NCI-H446 (cell line): Measurements from ENCODE around the gene WEE1.

Source experiments
- DNase-seq, 2 experiments: peaks; one replicate each; lab custom pipeline; 2025; lab: John Stamatoyannopoulos, UW

WEE1 gene

DNA sequence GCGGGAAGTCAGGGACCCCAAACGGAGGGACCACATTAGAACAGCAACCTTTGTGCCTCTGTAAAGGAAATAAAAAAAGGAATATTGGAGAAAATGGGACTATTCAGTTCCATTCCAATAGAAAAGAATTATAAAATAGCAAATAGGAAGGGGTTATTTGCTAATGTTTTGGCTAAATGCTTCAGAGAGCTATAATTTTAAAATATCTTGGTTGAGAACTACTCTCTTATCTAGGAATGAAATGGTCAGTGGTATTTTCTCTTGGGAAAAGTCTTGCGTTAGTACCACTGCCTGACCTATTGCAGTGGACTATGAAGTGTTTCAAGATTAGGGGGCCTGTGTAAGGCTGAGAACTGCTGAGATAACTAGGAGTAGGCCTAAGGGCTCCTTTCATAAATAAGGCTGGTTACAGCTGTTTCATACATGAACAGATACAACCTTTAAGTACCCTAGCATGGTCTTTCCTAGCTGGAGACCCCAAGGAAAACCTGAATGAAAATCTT is 6.9 kb upstream of the WEE1 start:
- no peak for DNase-seq

DNA sequence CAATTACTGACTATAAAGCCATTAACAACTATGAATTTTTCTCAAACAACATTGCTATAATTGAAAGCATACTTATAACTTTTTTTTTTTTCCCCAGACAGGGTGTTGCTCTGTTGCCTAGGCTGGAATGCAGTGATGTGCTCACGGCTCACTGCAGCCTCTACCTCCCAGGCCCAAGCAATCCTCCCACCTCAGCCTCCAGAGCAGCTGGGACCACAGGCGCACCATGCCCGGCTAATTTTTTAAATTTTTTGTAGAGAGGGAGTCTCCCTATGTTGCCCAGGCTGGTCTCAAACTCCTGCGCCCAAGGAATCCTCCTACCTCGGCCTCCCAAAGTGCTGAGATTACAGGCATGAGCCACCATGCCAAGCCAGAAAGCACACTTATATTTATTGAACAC is 6.1 kb upstream of the WEE1 start:
- no peak for DNase-seq

GRCh38 chr11:9568161-9568853 is 5.2 kb upstream of the WEE1 start:
- DNase-seq: no peak

- no peak for DNase-seq
These were observed 4.4 kb upstream of the WEE1 start for GRCh38 chr11:9568854-9569587.

DNA sequence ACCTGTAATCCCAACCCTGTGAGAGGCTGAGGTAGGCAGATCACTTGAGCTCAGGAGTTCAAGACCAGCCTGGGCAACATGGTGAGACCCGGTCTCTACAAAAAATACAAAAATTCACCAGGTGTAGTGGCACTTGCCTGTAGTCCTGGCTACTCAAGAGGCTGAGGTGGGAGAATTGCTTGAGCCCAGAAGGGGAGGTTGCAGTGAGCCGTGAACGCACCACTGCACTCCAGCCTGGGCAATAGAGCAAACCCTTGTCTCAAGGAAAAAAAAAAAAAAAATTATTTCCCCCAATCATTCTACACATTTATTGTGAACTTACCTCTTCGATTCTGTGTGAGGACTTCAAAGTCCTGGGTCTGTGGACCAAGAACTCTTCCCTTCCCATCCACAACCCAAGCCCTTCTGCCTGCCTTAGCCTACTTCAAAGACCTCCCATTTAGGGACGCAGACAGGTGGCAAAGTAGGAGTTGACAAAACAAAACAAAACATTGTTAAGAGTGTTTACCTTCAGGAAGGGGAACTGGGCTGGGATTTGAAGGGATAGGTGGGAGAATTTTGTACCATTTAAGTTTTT is 3.8 kb upstream of the WEE1 start:
- no peak for DNase-seq

DNA sequence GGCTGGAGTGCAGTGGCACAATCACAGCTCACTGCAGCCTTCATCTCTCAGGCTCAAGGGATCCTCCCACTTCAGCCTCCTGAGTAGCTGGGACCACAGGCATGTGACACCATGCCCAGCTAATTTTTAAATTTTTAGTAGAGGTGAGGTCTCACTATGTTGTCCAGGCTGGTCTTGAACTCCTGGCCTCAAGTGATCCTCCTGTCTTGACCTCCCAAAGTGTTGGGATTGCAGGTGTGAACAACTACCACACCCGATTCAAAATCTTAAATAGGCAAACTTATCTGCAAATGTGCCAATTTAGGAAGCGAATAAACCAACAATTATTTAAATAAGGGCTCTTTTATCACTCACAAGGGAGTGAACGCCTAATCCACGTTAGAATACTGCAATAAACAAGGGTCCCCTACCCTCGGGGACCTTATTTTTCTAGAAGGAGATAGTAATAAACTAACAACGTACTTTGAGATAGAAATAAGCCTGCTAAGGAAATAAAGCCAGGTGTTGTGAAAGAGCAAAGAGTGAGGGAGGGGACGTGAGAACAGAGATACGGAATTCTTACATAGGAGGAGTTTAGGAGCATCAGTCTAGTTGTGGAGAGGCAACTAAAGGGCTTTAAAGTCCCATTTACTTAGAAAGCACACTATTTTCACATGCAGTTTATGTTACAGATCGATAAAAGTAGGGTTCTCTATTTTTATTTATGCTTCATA is 3.0 kb upstream of the WEE1 start:
- DNase-seq: no peak

- no peak for DNase-seq
These were observed 2.3 kb upstream of the WEE1 start for GRCh38 chr11:9571071-9571762.

- no peak for DNase-seq
These were observed 1.7 kb upstream of the WEE1 start for GRCh38 chr11:9571763-9572115.

GRCh38 chr11:9573775-9574621 is 528 bp downstream of the WEE1 start:
- no peak for DNase-seq

DNA sequence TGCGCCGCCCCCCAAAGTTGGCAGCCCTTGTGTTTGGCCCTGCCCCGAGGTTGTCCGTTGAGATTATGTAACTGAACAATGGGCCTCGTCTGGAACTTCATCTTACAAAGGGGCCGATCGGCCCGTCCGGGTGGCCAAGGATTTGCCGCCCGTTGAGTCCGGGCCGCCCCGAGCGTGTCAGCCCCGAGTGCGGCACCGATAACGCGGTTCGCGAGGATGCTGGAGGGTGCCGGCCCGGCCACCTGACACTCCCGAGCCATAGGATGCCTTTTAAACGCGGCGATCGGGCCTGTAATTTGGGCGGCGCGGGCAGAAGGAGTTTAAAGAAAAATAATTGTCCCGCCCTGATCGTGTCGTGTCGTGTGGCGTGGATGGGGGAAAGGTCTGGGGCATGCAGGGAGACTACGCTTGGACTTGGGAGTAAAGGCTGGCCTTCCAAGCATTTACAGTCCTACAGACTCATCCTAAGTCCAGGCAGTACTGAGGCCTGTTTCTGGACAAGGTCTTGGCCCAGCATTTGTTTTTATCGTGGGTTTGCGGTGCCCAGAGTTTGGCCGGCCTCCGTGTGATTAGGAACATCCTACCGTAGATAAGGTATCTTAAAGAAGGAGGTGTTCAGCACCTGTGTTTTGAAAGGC is 1.3 kb downstream of the WEE1 start:
- no peak for DNase-seq

GRCh38 chr11:9575260-9576240 is 2.1 kb downstream of the WEE1 start:
- peak; percentile 50 to 78 for DNase-seq

- DNase-seq: no peak
These were observed 3.4 kb downstream of the WEE1 start for GRCh38 chr11:9576701-9577381.

GRCh38 chr11:9577556-9577955 is 4.1 kb downstream of the WEE1 start:
- DNase-seq: no peak

DNA sequence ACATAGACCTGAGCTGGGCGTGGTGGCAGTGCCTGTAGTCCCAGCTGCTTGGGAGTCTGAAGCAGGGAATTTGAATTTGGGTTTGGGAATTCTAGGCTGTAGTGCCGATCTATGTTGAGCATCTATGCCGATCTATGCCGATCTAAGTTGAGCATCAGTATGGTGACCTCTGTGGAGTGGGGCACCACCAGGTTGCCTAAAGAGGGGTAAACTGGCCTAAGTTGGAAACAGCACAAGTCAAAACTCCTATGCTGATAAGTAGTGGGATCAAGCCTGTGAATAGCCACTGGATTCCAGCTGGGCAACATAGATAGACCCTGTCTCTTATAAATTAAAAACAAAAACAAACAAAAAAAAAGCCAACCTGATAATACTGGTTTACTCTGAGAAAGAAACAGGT is 7.4 kb downstream of the WEE1 start:
- no peak for DNase-seq

DNA sequence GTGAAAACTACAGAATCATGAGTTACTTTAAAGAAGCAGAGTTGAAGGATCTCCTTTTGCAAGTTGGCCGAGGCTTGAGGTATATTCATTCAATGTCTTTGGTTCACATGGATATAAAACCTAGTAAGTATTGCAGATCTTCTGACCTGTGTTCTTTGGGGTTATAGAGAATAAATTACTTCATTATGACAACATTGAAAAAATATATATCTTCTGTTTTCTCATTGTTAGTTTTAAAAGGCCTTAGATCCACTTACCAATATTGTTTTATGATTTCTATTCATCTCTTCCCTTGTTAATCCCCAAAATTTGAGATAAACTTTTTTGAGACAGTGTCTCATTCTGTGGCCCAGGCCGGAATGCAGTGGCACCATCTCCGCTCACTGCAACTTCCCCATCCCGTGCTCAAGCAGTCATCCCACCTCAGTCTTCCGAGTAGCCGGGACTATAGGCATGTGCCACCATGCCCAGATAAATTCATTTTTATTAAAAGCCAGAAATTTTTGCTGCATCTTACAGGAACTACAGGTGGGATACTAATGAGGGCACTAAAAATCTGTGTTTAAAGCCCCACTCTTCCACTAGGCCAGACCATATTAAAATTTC is 8.2 kb downstream of the WEE1 start:
- DNase-seq: no peak

- no peak for DNase-seq
These were observed 17.2 kb downstream of the WEE1 start for GRCh38 chr11:9590717-9591116.

DNA sequence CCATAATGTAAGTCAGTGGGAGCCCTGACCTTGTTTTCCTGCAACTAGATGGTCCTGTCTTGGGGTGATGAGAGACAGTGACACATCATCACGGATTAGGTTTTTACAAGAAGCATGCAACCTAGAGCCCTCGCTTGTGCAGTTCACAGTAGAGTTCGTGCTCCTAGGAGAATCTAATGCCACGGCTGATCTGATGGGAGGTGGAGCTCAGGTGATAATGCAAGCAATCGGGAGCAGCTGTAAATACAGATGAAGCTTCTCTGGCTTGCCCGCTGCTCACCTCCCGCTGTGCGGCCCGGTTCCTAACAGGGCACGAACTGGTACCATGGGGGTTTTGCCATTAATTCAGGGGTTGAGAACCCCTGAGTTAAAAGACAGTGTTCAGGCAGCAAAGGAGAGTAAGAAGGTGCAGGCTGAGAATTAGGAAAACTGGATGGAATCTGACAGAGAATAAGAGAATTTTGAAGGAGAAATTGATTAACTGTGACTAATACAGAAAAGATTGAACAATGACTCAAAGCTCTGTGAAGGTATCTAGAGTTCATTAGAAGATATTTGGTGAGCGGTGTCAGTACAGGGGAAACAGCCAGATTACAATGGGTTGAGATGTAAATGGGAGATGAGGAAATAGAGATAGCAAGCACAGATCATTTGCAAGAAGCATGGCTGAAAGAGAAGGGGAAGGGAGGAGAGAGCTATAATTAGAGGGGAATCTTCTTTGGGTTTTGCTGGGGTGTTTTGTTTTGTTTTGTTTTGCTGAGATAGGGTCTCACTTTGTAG is 21.0 kb downstream of the WEE1 start:
- DNase-seq: no peak
